MM.1S (cell line): ENCODE results near the gene MBLAC1.

ENCODE experiments used
- EZH2 ChIP-seq: fragments of 300-600 bp; sonication (generic); optimal IDR thresholded peaks from 2 replicates; pipeline ENCODE3; 2017; ENCODE audit warnings: low read depth, mild to moderate bottlenecking, antibody characterized with exemption, low read length, mixed read lengths
- TF ChIP-seq, protein P1 (sequence below): fragments of 300-600 bp; sonication (generic); IDR thresholded peaks from 2 replicates; pipeline ENCODE4 v1.5.1; 2016; ENCODE audit warnings: antibody characterized with exemption, low read length, mixed read lengths

DNA sequence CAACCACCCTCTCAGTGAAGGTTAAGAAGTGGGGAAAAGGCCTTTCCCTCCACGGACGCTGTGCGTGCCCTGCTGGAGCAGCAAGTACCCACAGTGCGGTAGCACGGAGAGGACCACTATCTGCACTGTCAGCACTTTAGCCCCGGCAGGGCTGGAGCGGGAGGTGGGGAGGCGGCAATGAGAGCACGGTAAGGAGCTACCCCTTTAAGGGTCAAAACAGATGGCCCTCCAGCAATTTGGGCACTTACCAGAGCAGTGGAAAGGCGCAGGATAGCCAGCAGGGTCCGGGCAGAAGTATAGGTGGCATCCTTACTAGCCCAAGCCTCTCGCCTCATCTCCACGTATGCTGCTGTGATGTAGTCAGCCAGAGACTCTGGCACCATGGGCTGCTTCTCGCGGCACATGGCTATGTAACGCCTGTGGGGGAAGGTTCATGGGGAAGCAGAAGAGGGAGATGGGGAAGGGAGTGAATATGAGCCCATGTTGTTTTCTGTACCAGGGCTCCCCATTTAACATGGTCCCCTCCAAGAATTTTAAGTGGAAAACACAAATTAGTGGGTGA is 32.8 kb upstream of the MBLAC1 start:
- TF ChIP-seq, protein P1, sequence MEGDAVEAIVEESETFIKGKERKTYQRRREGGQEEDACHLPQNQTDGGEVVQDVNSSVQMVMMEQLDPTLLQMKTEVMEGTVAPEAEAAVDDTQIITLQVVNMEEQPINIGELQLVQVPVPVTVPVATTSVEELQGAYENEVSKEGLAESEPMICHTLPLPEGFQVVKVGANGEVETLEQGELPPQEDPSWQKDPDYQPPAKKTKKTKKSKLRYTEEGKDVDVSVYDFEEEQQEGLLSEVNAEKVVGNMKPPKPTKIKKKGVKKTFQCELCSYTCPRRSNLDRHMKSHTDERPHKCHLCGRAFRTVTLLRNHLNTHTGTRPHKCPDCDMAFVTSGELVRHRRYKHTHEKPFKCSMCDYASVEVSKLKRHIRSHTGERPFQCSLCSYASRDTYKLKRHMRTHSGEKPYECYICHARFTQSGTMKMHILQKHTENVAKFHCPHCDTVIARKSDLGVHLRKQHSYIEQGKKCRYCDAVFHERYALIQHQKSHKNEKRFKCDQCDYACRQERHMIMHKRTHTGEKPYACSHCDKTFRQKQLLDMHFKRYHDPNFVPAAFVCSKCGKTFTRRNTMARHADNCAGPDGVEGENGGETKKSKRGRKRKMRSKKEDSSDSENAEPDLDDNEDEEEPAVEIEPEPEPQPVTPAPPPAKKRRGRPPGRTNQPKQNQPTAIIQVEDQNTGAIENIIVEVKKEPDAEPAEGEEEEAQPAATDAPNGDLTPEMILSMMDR = no peak
- TF ChIP-seq EZH2 = no peak
